ENCODE results near the gene LACTBL1. TPM values are rescaled to one million over a fixed set of nuclear protein-coding genes. Genes with fewer than 3 reads are reported as not detected.
"Not testable (repeated sequence)": the region's sequence is repeated elsewhere in the genome, so short reads cannot be mapped to it uniquely, and the experiment has no call there.

Gene LACTBL1
- total RNA-seq, 1 donor from 2014 or later = not detected

DNA sequence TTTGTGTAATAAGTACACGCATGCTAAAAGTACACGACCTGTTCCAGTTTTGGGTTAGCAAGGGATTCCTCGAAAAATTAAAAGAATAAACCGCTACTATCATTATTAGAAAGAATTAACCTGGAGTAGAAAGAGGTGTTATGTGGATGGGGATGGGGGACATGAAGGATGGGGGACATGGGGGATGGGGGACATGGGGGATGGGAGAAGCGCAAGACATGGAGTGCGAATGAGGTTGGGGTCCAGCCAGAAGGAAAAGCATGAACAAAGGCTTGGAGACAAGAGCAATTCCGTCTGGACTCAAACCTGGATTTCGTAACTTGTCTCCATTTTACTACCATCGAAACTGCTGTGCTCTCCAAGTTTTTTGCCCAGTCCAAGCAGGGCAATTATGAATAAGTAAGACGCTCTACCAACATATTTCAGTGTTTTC is 46.0 kb upstream of the LACTBL1 start:
- peak overlapping the region; percentile 96 for H3K4me3 ChIP-seq (ENCODE audit: low read depth, low read length)
- TF ChIP-seq, protein P1, sequence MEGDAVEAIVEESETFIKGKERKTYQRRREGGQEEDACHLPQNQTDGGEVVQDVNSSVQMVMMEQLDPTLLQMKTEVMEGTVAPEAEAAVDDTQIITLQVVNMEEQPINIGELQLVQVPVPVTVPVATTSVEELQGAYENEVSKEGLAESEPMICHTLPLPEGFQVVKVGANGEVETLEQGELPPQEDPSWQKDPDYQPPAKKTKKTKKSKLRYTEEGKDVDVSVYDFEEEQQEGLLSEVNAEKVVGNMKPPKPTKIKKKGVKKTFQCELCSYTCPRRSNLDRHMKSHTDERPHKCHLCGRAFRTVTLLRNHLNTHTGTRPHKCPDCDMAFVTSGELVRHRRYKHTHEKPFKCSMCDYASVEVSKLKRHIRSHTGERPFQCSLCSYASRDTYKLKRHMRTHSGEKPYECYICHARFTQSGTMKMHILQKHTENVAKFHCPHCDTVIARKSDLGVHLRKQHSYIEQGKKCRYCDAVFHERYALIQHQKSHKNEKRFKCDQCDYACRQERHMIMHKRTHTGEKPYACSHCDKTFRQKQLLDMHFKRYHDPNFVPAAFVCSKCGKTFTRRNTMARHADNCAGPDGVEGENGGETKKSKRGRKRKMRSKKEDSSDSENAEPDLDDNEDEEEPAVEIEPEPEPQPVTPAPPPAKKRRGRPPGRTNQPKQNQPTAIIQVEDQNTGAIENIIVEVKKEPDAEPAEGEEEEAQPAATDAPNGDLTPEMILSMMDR (IDR thresholded peaks at IDR 0.05; ENCODE audit: insufficient read depth, low read length, severe bottlenecking) = no peak
- FAIRE-seq (no peak), DNase-seq (ENCODE audit: low read depth) (no peak)
- H3K36me3 ChIP-seq (ENCODE audit: control insufficient read depth, insufficient read depth, low read length) = no peaks in the 10 kb centered on the region
- H3K27me3 ChIP-seq (ENCODE audit: control insufficient read depth, insufficient read depth, low read length) = no peaks in the 10 kb centered on the region

DNA sequence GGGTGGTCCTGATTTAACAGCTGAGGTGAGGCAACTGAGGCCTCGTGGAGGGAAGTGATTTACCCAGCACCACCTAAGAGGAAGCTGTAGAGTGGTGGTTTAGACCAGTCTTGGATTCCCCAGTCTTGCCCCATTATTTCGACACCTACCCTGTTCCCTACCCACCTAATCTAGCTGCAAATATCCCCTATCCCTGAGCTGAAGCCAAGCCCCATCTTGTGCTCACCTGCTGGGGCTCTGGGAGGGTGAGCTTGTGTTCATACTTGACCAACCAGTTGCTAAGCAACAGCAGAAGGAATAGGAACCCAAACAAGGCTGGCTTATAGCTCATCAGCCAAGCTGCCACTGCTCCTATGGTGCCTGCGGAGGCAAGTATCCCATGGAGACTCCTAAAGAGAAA is 41.0 kb upstream of the LACTBL1 start:
- Histone ChIP-seq H3K36me3 (ENCODE audit: control insufficient read depth, insufficient read depth, low read length) (no peaks in the 10 kb centered on the region), H3K27me3 (ENCODE audit: control insufficient read depth, insufficient read depth, low read length) (no peaks in the 10 kb centered on the region), H3K4me3 (ENCODE audit: low read depth, low read length) (no peak overlapping the region)
- TF ChIP-seq, protein P1 (IDR thresholded peaks at IDR 0.05; ENCODE audit: insufficient read depth, low read length, severe bottlenecking) = no peak
- no peak for FAIRE-seq
- DNase-seq (ENCODE audit: low read depth) = peak; percentile 87

DNA sequence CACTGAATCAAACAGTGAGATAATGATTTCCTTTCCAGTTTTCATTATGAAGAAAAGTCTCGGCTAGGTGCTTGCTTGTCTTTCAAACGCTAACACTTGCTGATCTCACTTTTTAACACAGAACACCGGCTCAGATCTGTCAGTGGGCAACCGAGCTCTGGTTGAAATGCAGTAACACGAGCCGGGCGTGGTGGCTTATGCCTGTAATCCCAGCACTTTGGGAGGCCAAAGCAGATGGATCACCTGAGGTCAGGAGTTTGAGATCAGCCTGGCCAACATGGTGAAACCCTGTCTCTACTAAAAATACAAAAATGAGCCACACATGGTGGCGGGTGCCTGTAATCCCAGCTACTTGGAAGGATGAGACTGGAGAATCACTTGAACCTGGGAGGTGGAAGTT is 37.4 kb upstream of the LACTBL1 start:
- not testable (repeated sequence) for H3K36me3 ChIP-seq (ENCODE audit: control insufficient read depth, insufficient read depth, low read length); DNase-seq (ENCODE audit: low read depth); H3K27me3 ChIP-seq (ENCODE audit: control insufficient read depth, insufficient read depth, low read length); FAIRE-seq; H3K4me3 ChIP-seq (ENCODE audit: low read depth, low read length)

DNA sequence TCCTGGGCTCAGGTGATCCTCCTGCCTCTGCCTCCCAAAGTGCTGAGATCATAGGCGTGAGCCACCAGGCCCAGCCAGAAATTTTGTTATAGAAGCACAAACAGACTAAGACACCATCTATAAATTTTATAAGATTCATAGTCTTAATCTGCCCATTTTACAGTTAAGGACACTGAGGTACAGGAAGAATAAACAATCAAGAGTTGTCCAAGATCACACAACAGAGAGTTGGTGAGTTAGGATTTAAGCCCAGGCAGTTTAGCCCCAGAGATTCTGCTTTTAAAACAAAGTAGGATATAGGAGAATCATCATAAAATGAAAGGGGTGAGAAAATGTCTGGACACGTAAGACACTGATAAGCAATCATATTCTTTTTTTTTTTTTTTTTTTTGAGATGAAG is 36.2 kb upstream of the LACTBL1 start:
- Histone ChIP-seq H3K27me3 (ENCODE audit: control insufficient read depth, insufficient read depth, low read length) (no peaks in the 10 kb centered on the region), H3K4me3 (ENCODE audit: low read depth, low read length) (no peak overlapping the region), H3K36me3 (ENCODE audit: control insufficient read depth, insufficient read depth, low read length) (no peaks in the 10 kb centered on the region)
- no peak for DNase-seq (ENCODE audit: low read depth)
- no peak for FAIRE-seq
- TF ChIP-seq, protein P1 (IDR thresholded peaks at IDR 0.05; ENCODE audit: insufficient read depth, low read length, severe bottlenecking) = no peak

DNA sequence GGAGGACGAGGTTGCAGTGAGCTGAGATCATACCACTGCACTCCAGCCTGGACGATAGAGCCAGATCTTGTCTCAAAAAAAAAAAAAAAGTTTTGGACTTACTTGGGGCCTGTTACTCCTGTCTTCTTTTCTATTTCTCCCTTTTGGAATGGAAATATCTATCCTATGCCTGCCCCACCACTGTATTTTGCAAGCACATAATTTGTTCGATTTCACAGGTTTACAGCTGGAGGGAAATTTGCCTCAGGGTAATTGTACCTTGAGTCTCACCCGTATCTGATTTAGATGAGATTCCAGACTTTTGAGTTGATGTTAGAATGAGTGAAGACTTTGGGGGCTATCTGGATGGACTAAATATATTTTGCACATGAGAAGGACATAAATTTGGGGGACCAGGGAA is 34.4 kb upstream of the LACTBL1 start:
- H3K36me3 ChIP-seq (ENCODE audit: control insufficient read depth, insufficient read depth, low read length) = no peaks in the 10 kb centered on the region
- TF ChIP-seq, protein P1 (IDR thresholded peaks at IDR 0.05; ENCODE audit: insufficient read depth, low read length, severe bottlenecking) = no peak
- FAIRE-seq = no peak

DNA sequence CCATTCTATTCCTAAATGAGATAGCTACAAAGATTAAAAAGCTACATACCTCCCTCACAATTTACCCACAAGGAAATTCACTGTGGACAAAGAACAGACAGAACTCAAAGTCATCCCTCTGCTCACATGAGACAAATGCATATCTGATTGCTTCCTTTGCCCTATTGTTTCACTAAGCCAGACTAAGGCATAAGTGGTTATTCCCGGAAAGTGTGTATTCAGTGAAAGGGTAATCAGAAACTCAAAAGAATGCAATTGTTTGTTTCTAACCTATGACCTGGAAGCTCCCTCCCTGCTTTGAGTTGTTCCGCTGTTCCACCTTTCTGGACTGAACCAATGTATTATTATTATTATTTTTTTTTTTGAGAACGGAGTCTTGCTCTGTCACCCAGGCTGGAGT is 32.1 kb upstream of the LACTBL1 start:
- not testable (repeated sequence) for FAIRE-seq; DNase-seq (ENCODE audit: low read depth); H3K36me3 ChIP-seq (ENCODE audit: control insufficient read depth, insufficient read depth, low read length); H3K4me3 ChIP-seq (ENCODE audit: low read depth, low read length); H3K27me3 ChIP-seq (ENCODE audit: control insufficient read depth, insufficient read depth, low read length)

More for the DNA sequence above, 34.4 kb upstream of the LACTBL1 start:
- H3K4me3 ChIP-seq (ENCODE audit: low read depth, low read length) = no peak overlapping the region
- no peak for DNase-seq (ENCODE audit: low read depth)
- H3K27me3 ChIP-seq (ENCODE audit: control insufficient read depth, insufficient read depth, low read length) = no peaks in the 10 kb centered on the region

DNA sequence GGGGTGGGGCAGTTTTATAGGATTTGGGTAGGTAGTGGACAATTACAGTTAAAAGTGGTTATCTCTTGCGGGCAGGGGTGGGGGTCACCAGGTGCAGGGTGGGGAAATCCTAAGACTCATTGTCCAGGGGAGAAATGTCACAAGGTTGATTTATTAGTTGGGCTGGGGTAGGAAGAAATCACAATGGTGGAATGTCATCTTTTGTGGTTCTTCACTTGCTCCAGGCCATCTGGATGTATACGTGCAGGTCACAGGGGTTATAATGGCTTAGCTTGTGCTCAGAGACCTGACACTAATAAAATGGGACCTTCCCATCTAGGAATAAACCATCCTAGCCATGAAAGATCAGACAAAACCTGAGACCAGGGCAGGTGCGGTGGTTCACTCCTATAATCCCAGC is 31.4 kb upstream of the LACTBL1 start:
- H3K36me3 ChIP-seq (ENCODE audit: control insufficient read depth, insufficient read depth, low read length) = no peaks in the 10 kb centered on the region
- H3K4me3 ChIP-seq (ENCODE audit: low read depth, low read length) = no peak overlapping the region
- H3K27me3 ChIP-seq (ENCODE audit: control insufficient read depth, insufficient read depth, low read length) = no peaks in the 10 kb centered on the region
- DNase-seq (ENCODE audit: low read depth) = no peak
- FAIRE-seq = no peak
- TF ChIP-seq, protein P1 (IDR thresholded peaks at IDR 0.05; ENCODE audit: insufficient read depth, low read length, severe bottlenecking) = no peak

DNA sequence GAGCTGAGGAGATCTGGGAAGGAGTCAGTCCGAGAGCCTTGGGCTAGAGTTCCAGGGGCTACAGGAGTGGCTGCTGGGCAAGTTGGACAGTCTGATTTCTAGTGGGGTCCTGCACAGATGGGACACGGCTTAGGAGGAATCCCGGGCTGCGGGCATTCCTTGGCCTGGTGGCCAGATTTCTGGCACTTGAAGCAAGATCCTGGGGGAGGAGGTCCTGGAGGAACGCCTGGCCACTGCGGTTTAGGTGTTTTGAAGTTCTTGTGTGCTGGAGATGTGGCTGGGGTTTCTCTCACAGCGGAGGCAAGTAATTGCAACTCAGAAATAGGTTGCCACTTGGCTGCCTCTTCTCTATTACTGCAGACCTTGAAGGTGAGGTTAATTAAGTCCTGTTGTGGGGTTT is 29.6 kb upstream of the LACTBL1 start:
- DNase-seq (ENCODE audit: low read depth); H3K4me3 ChIP-seq (ENCODE audit: low read depth, low read length); FAIRE-seq: not testable (repeated sequence)

DNA sequence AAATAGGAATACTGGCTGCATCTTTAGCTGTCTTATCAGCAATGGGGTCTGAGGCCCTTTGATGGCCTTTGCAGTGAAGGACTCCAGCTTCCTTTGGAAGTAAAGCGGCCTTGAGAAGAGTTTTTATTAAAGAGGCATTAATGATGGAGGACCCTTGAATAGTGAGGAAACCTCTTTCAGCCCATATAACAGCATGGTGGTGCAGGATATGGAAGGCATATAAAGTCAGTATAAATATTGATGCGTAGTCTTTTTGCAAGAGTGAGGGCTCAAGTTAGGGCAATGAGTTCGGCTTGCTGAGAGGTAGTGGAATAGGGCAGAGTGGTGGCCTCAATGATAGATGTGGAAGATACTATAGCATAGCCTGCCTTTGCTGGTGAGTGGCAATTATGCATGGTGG is 27.5 kb upstream of the LACTBL1 start:
- not testable (repeated sequence) for H3K4me3 ChIP-seq (ENCODE audit: low read depth, low read length); FAIRE-seq; H3K27me3 ChIP-seq (ENCODE audit: control insufficient read depth, insufficient read depth, low read length); H3K36me3 ChIP-seq (ENCODE audit: control insufficient read depth, insufficient read depth, low read length); DNase-seq (ENCODE audit: low read depth)

More for the DNA sequence above, 29.6 kb upstream of the LACTBL1 start:
- H3K27me3 ChIP-seq (ENCODE audit: control insufficient read depth, insufficient read depth, low read length); H3K36me3 ChIP-seq (ENCODE audit: control insufficient read depth, insufficient read depth, low read length): not testable (repeated sequence)

DNA sequence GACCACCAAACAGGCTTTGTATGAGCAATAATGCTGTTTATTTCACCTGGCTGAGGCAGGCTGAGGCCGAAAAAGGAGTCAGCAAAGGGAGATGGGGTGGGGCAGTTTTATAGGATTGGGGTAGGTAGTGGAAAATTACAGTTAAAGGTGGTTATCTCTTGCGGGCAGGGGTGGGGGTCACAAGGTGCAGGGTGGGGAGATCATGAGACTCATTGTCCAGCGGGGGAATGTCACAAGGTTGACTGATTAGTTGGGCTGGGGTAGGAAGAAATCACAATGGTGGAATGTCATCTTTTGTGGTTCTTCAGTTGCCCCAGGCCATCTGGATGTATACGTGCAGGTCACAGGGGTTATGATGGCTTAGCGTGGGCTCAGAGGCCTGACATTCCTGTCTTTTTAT is 24.9 kb upstream of the LACTBL1 start:
- FAIRE-seq; H3K36me3 ChIP-seq (ENCODE audit: control insufficient read depth, insufficient read depth, low read length); DNase-seq (ENCODE audit: low read depth); H3K27me3 ChIP-seq (ENCODE audit: control insufficient read depth, insufficient read depth, low read length); H3K4me3 ChIP-seq (ENCODE audit: low read depth, low read length): not testable (repeated sequence)
